NCI-H1436 (cell line): Measurements from ENCODE around the gene IP6K1.
"Not testable (repeated sequence)": the region's sequence is repeated elsewhere in the genome, so short reads cannot be mapped to it uniquely, and the experiment has no call there.

ENCODE experiments used
- DNase-seq: peaks from one replicate; lab custom pipeline; 2025; lab: John Stamatoyannopoulos, UW

The IP6K1 gene

GRCh38 chr3:49793486-49794085 is 7.2 kb upstream of the IP6K1 start:
- no peak for DNase-seq

GRCh38 chr3:49792371-49793150 is 6.2 kb upstream of the IP6K1 start:
- DNase-seq = no peak

GRCh38 chr3:49791571-49791970 is 5.2 kb upstream of the IP6K1 start:
- DNase-seq = no peak

- DNase-seq = no peak
Observed at GRCh38 chr3:49790626-49791411, 4.5 kb upstream of the IP6K1 start.

GRCh38 chr3:49788056-49788455 is 1.7 kb upstream of the IP6K1 start:
- DNase-seq = no peak

- DNase-seq = no peak
Observed at GRCh38 chr3:49787536-49787935, 1.2 kb upstream of the IP6K1 start.

GRCh38 chr3:49787182-49787464 is 781 bp upstream of the IP6K1 start:
- DNase-seq = no peak

- no peak for DNase-seq
Observed at GRCh38 chr3:49785565-49786356, 581 bp downstream of the IP6K1 start.

GRCh38 chr3:49782277-49782676 is 4.1 kb downstream of the IP6K1 start:
- DNase-seq = not testable (repeated sequence)

- no peak for DNase-seq
Observed at GRCh38 chr3:49781415-49782199, 4.7 kb downstream of the IP6K1 start.

- DNase-seq = not testable (repeated sequence)
Observed at GRCh38 chr3:49780975-49781365, 5.4 kb downstream of the IP6K1 start.

- no peak for DNase-seq
Observed at GRCh38 chr3:49780080-49780974, 6.0 kb downstream of the IP6K1 start.

- DNase-seq = no peak
Observed at GRCh38 chr3:49779358-49780079, 6.8 kb downstream of the IP6K1 start.

GRCh38 chr3:49776101-49776500 is 10.2 kb downstream of the IP6K1 start:
- DNase-seq = not testable (repeated sequence)

- no peak for DNase-seq
Observed at GRCh38 chr3:49775538-49775937, 10.8 kb downstream of the IP6K1 start.

- no peak for DNase-seq
Observed at GRCh38 chr3:49772703-49773102, 13.6 kb downstream of the IP6K1 start.

GRCh38 chr3:49771340-49771938 is 14.9 kb downstream of the IP6K1 start:
- DNase-seq = no peak

- no peak for DNase-seq
Observed at GRCh38 chr3:49769926-49770325, 16.4 kb downstream of the IP6K1 start.

- DNase-seq = no peak
Observed at GRCh38 chr3:49769286-49769915, 16.9 kb downstream of the IP6K1 start.
